Cardiac atrium fibroblast (primary cell): ENCODE data around the gene OTOF. TPM values are rescaled to one million over a fixed set of nuclear protein-coding genes. Genes with fewer than 3 reads are reported as not detected.

Experiments
- total RNA-seq: library from RNA; depleted of rRNA; stranded (reverse); fragments of >200 nt; gene quantifications from 2 replicates; pipeline ENCODE4 v1.2.3, GENCODE V29; 2015

Gene OTOF
- 0.81 TPM in 1 of 2 replicates, not detected in the other for total RNA-seq

GRCh38 chr2:26477911-26478253 is at the start of gene OTOF:
Gene OTOF (minus strand): TSS chr2:26478124.

Other genes starting within 250 kb of the OTOF start
- 116 and 132 TPM in 2 replicates for gene HADHA, start 233.5 kb downstream of the OTOF start, total RNA-seq
- gene HADHB, start 233.2 kb downstream of the OTOF start, total RNA-seq, result 108 and 114 TPM in 2 replicates
- 6.3 and 11.0 TPM in 2 replicates for gene SELENOI, start 132.0 kb downstream of the OTOF start, total RNA-seq
- not detected in 2 replicates for gene ADGRF3, start 131.3 kb downstream of the OTOF start, total RNA-seq
- gene DRC1, start 76.2 kb downstream of the OTOF start, total RNA-seq, result not detected in 2 replicates
- not detected in 2 replicates for gene CIB4, start 163.2 kb upstream of the OTOF start, total RNA-seq
- gene KCNK3, start 214.6 kb upstream of the OTOF start, total RNA-seq, result under 0.01 TPM in 1 of 2 replicates, not detected in the other